Cardiac muscle cell (in vitro differentiated cells and primary cell): ENCODE results near the gene BAG3. TPM values are rescaled to one million over a fixed set of nuclear protein-coding genes. Genes with fewer than 3 reads are reported as not detected.
A peak's percentile ranks its signal among the peaks of the same experiment; 100 is the strongest.

Experiments
- DNase-seq, 2 donors: peaks; one replicate each; pipeline versions ENCODE4 v3.0.0 to v3.0.0-alpha.2; 2010 to 2017; ENCODE audit warnings: low read depth in 1 of 2, low spot score in 1 of 2
- H3K27ac ChIP-seq: fragments of 200-600 bp; sonication (generic); 2 replicates; pipeline ENCODE4 v1.5.1; 2016
- H3K27me3 ChIP-seq: fragments of 200-600 bp; sonication (generic); 2 replicates; pipeline ENCODE4 v1.6.0; 2016; ENCODE audit warnings: control low read depth
- H3K36me3 ChIP-seq: fragments of 200-600 bp; sonication (generic); 2 replicates; pipeline ENCODE4 v1.5.1; 2016; ENCODE audit warnings: control low read depth
- H3K4me1 ChIP-seq: fragments of 200-600 bp; sonication (generic); 2 replicates; pipeline ENCODE4 v1.8.1; 2017; ENCODE audit warnings: low read depth, mild to moderate bottlenecking, mixed run types
- H3K4me3 ChIP-seq: fragments of 200-600 bp; sonication (generic); 2 replicates; pipeline ENCODE4 v1.5.1; 2016; ENCODE audit warnings: mild to moderate bottlenecking
- H3K9me3 ChIP-seq: fragments of 200-600 bp; sonication (generic); 2 replicates; pipeline ENCODE4 v1.5.1; 2017; ENCODE audit warnings: low read depth, mild to moderate bottlenecking, control low read depth
- polyA plus RNA-seq: library from polyadenylated mRNA; unstranded; fragments of >200 nt; fragmentation: Nextera tagmentation; extraction: Ambion mirVana; gene quantifications from 2 replicates; pipeline ENCODE4 v1.2.1, GENCODE V29; 2016
- total RNA-seq: library from RNA; depleted of rRNA; stranded (reverse); fragments of >200 nt; gene quantifications from 2 replicates; pipeline ENCODE4 v1.2.3, GENCODE V29; 2016
- TF ChIP-seq, protein P1 (sequence below): IDR thresholded peaks from 2 replicates; pipeline ENCODE4 v1.5.1; 2012; ENCODE audit warnings: low read depth, mild to moderate bottlenecking, low read length

Gene BAG3
- total and polyA plus RNA-seq, 2 experiments from 2014 or later, result 45.4 to 62.3 TPM

DNA sequence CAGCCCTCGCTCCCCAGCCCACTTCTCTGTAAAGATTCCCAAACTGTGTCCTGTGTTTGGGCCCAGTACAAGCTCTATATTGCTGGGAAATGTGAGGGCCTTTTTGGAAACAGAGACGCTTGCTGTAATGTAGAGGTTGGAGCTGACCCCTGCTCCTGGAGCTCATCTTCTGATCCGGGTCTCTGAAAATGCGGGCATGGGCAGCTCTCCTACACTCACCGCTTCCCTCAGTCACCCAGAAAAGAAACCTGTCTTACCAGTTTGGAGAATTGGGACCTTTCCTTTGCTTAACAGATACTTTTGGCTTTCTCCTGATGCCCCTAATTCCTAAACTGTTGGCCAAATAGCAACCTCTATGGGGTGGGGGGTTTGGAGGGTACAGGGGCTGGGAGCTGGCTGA is 18.2 kb downstream of the BAG3 start:
- Histone ChIP-seq H3K9me3 (no peaks in the 10 kb centered on the region), H3K27ac (peak overlapping the region; percentile 94), H3K4me1 (peaks cover 44% of the 10 kb centered on the region), H3K36me3 (peaks cover 34% of the 10 kb centered on the region), H3K4me3 (no peak overlapping the region), H3K27me3 (no peaks in the 10 kb centered on the region)
- TF ChIP-seq, protein P1, sequence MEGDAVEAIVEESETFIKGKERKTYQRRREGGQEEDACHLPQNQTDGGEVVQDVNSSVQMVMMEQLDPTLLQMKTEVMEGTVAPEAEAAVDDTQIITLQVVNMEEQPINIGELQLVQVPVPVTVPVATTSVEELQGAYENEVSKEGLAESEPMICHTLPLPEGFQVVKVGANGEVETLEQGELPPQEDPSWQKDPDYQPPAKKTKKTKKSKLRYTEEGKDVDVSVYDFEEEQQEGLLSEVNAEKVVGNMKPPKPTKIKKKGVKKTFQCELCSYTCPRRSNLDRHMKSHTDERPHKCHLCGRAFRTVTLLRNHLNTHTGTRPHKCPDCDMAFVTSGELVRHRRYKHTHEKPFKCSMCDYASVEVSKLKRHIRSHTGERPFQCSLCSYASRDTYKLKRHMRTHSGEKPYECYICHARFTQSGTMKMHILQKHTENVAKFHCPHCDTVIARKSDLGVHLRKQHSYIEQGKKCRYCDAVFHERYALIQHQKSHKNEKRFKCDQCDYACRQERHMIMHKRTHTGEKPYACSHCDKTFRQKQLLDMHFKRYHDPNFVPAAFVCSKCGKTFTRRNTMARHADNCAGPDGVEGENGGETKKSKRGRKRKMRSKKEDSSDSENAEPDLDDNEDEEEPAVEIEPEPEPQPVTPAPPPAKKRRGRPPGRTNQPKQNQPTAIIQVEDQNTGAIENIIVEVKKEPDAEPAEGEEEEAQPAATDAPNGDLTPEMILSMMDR, result no peak
- DNase-seq, result no peak

DNA sequence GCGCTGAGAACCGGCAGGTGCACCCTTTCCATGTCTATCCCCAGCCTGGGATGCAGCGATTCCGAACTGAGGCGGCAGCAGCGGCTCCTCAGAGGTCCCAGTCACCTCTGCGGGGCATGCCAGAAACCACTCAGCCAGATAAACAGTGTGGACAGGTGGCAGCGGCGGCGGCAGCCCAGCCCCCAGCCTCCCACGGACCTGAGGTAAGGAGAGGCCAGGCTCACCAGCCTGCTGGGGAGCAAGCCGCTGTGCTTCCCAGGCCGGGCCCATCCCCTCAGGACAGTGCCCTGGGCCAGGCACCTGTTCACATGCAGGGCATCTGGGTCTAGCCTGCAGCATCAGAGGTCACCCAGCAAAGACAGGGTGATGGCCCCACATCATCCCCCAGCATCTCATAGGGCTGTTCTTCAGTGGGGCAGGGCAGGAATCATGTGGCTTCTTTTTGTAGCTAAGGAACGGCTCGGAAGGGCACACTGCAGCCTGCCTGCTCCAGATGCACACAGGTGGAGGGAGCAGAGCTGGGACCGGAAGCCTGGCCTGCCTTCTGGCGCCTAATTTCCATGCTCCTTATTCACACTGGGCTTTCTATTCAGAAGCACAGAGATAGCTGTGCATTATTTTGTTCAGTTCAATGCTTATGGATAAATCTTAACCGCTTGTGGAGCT is 18.9 kb downstream of the BAG3 start:
- DNase-seq, result no peak
- Histone ChIP-seq H3K9me3 (no peaks in the 10 kb centered on the region), H3K27ac (peak overlapping the region; percentile 94), H3K36me3 (peaks cover 39% of the 10 kb centered on the region), H3K4me3 (no peak overlapping the region), H3K27me3 (no peaks in the 10 kb centered on the region), H3K4me1 (peaks cover 40% of the 10 kb centered on the region)
- TF ChIP-seq, protein P1, result no peak

DNA sequence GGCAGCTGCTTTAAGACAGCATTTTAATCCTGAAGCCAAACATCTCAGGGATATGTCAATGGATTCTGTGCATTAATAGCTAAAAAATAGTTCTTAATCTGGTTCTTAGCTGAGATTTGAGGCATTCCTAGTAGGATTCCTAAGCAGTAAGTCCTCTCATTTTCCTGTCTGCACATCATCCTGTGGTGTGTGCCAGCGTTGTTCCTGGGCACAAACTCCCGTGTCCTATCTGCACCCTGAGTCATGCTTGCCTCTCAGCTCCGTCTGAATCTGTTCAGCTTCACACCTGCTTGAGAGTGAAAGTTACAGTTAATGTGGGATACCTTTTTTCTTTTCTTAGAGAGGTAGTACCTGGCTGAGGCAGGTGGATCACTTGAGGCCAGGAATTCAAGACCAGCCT is 19.5 kb downstream of the BAG3 start:
- H3K4me1 ChIP-seq, result peaks cover 38% of the 10 kb centered on the region
- H3K9me3 ChIP-seq, result no peaks in the 10 kb centered on the region
- H3K36me3 ChIP-seq, result peaks cover 41% of the 10 kb centered on the region
- no peak for DNase-seq
- no peak overlapping the region for H3K4me3 ChIP-seq
- TF ChIP-seq, protein P1, result no peak
- H3K27me3 ChIP-seq, result no peaks in the 10 kb centered on the region
- H3K27ac ChIP-seq, result no peak overlapping the region

DNA sequence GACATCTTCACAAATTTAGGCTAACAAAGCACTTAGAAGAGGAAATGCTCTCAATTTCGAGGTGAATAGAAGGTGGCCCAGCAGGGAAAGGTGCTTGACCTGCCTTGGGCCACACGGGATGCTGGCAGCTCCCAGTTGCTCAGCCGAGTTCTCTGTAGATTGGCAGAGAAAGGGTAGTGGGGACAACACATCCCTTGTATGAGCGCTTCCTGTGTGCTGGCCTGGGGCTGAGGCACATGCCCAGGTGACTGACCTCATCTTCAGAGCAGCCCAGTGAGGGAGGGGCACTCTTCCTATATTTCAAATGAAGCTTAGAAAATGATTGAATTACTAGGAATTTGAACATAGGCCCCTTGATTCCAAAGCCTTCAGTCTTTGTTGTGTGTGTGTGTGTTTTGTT is 20.2 kb downstream of the BAG3 start:
- no peak overlapping the region for H3K4me3 ChIP-seq
- peaks cover 34% of the 10 kb centered on the region for H3K4me1 ChIP-seq
- no peaks in the 10 kb centered on the region for H3K9me3 ChIP-seq
- H3K36me3 ChIP-seq, result peaks cover 46% of the 10 kb centered on the region
- no peak overlapping the region for H3K27ac ChIP-seq
- DNase-seq, result no peak
- H3K27me3 ChIP-seq, result no peaks in the 10 kb centered on the region
- TF ChIP-seq, protein P1, result no peak

DNA sequence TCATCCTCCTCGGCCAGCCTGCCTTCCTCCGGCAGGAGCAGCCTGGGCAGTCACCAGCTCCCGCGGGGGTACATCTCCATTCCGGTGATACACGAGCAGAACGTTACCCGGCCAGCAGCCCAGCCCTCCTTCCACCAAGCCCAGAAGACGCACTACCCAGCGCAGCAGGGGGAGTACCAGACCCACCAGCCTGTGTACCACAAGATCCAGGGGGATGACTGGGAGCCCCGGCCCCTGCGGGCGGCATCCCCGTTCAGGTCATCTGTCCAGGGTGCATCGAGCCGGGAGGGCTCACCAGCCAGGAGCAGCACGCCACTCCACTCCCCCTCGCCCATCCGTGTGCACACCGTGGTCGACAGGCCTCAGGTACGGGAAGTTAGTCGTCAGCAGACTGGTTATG is 21.1 kb downstream of the BAG3 start:
- no peaks in the 10 kb centered on the region for H3K27me3 ChIP-seq
- H3K4me3 ChIP-seq, result no peak overlapping the region
- no peaks in the 10 kb centered on the region for H3K9me3 ChIP-seq
- no peak for DNase-seq
- peaks cover 25% of the 10 kb centered on the region for H3K4me1 ChIP-seq
- peak overlapping the region; percentile 38 for H3K27ac ChIP-seq
- H3K36me3 ChIP-seq, result peaks cover 55% of the 10 kb centered on the region
- TF ChIP-seq, protein P1, result no peak

DNA sequence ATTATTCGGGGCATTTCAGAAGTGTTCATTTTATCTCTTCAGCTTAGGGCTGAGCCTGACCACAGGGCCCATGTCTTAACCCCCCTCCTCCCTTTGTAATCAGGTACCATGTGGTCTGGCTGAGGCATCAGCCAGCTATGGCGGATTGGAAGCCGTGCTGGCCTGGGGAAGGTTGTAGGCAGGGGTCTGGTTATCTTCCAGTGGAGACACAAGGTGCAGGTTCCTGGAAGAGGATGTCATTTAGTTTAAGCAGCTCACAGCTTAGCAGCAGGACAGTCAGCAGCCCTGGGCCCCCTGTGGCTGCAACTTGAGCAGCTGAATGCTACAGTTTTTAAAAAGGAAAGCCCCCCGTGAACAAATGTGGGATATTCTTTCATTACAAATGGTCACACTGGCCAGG is 22.1 kb downstream of the BAG3 start:
- H3K27me3 ChIP-seq, result no peaks in the 10 kb centered on the region
- TF ChIP-seq, protein P1, result no peak
- peaks cover 65% of the 10 kb centered on the region for H3K36me3 ChIP-seq
- H3K4me1 ChIP-seq, result peaks cover 18% of the 10 kb centered on the region
- H3K4me3 ChIP-seq, result no peak overlapping the region
- no peaks in the 10 kb centered on the region for H3K9me3 ChIP-seq
- no peak for DNase-seq
- H3K27ac ChIP-seq, result peak overlapping the region; percentile 38
